Activated naive CD8-positive, alpha-beta T cell treated with anti-CD3 and anti-CD28 coated beads for 36 hours (primary cell): ENCODE measurements around the gene BAAT. TPM values are rescaled to one million over a fixed set of nuclear protein-coding genes. Genes with fewer than 3 reads are reported as not detected.

Experiments used
- DNase-seq: peaks from one replicate; pipeline ENCODE4 v3.0.0; 2021
- H3K27ac Mint-ChIP-seq: one replicate; pipeline ENCODE4 v1.8.0; 2022; ENCODE audit warnings: mild to moderate bottlenecking, moderate library complexity, mixed read lengths
- H3K27me3 Mint-ChIP-seq: one replicate; pipeline ENCODE4 v1.8.0; 2022; ENCODE audit warnings: mild to moderate bottlenecking, mixed read lengths
- H3K36me3 Mint-ChIP-seq: one replicate; pipeline ENCODE4 v1.8.0; 2021; ENCODE audit warnings: mild to moderate bottlenecking, mixed read lengths
- H3K4me1 Mint-ChIP-seq: one replicate; pipeline ENCODE4 v1.8.0; 2021; ENCODE audit warnings: mixed read lengths
- H3K4me3 Mint-ChIP-seq: one replicate; pipeline ENCODE4 v1.8.0; 2022; ENCODE audit warnings: mild to moderate bottlenecking, moderate library complexity, mixed read lengths
- H3K9me3 Mint-ChIP-seq: one replicate; pipeline ENCODE4 v1.8.0; 2022; ENCODE audit warnings: mixed read lengths
- total RNA-seq, 2 experiments: library from RNA; stranded (reverse); gene quantifications; one replicate each; pipeline ENCODE4 v1.2.3, GENCODE V29; 2021

Gene BAAT
- total RNA-seq, 2 experiments from 2014 or later, result 0.06 to 0.10 TPM

DNA sequence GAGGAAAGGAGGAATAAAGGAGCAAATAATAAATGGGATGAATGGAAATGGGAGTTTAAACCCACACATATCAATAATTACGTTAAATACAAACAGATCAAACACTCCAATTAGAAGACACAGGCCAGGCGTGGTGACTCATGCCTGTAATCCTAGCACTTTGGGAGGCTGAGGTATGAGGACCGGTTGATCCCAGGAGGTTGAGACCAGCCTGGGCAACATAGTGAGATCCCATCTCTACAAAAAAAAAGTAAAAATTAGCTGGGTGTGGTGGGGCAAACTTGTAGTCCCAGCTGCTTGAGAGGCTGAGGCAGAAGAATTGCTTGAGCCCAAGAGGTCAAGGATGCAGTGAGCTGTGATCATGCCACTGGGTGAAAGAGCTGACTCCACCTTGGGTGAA lies 3.7 kb downstream of the BAAT start:
- Mint-ChIP-seq H3K4me3 (no peak overlapping the region), H3K36me3 (peaks cover 18% of the 10 kb centered on the region), H3K9me3 (peaks cover 14% of the 10 kb centered on the region), H3K27ac (no peak overlapping the region), H3K4me1 (no peaks in the 10 kb centered on the region), H3K27me3 (peaks cover under 1% of the 10 kb centered on the region)
- DNase-seq, result no peak

- no peak for DNase-seq
- Mint-ChIP-seq H3K27me3 (peaks cover 4% of the 10 kb centered on the region), H3K9me3 (peaks cover 9% of the 10 kb centered on the region), H3K4me1 (no peaks in the 10 kb centered on the region), H3K27ac (no peak overlapping the region), H3K36me3 (peaks cover 10% of the 10 kb centered on the region), H3K4me3 (no peak overlapping the region)
Measured at GRCh38 chr9:101380295-101380694, 4.5 kb downstream of the BAAT start.

DNA sequence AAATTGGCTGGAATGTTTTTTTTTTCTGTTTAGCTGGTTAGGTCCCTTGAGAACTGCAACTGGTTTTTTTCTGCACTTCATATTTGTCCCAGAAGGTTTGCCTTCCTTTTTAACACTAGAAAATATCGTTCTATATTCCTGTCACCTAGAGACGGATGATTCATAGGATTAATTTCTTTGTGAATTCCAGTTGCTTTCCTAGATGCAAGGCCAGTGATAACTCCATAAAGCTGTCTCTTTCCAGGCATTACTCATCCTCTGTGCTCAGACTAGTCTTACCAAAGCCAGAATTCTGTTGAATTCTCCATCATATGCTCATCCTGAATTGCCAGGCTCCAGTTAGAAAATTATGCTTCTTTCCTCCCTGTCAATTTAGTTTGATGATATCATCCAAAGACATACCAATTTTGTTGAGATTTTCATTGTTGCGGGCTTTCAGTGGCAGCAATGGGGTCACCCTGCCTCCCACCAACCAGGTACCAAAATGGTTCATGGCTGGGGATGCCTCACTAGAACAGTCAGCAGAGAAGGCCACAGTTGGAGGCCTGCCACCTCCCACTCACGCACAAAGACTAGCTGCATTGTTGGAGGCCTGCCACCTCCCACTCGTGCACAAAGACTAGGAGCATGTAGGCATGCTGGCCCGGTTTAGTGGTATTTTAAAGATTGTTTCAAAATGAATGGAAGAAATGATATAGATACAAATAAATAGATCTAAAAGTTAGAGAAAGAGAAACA lies 8.5 kb downstream of the BAAT start:
- Mint-ChIP-seq H3K4me3 (no peak overlapping the region), H3K4me1 (no peaks in the 10 kb centered on the region), H3K27me3 (peaks cover 4% of the 10 kb centered on the region), H3K36me3 (peaks cover 3% of the 10 kb centered on the region), H3K27ac (no peak overlapping the region), H3K9me3 (peaks cover 2% of the 10 kb centered on the region)
- DNase-seq, result no peak

GRCh38 chr9:101375546-101375945 lies 9.3 kb downstream of the BAAT start:
- no peak for DNase-seq
- H3K27ac Mint-ChIP-seq, result no peak overlapping the region
- H3K4me1 Mint-ChIP-seq, result no peaks in the 10 kb centered on the region
- H3K27me3 Mint-ChIP-seq, result peaks cover 4% of the 10 kb centered on the region
- H3K36me3 Mint-ChIP-seq, result no peaks in the 10 kb centered on the region
- H3K9me3 Mint-ChIP-seq, result peaks cover 2% of the 10 kb centered on the region
- no peak overlapping the region for H3K4me3 Mint-ChIP-seq

- Mint-ChIP-seq H3K4me3 (no peak overlapping the region), H3K9me3 (no peaks in the 10 kb centered on the region), H3K36me3 (no peaks in the 10 kb centered on the region), H3K27ac (no peak overlapping the region), H3K4me1 (no peaks in the 10 kb centered on the region), H3K27me3 (peaks cover 7% of the 10 kb centered on the region)
- DNase-seq, result no peak
Measured at GRCh38 chr9:101372327-101373118, 12.3 kb downstream of the BAAT start.

DNA sequence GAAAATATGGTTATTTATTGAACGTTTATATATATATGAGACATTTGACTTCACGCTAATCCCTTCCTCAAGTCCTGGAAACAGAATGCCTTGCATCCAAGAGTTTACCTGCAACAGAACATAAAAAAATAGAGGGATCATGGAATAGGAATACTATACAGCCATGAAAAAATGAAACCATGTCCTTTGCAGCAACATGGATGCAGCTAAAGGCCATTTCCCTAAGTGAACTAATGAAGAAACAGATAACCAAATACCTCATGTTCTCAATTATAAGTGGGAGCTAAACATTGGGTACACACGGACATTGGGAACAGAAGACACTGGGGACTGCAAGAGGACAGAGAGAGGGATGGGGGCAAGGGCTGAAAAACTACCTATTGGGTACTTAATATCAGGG lies 13.0 kb downstream of the BAAT start:
- H3K9me3 Mint-ChIP-seq, result no peaks in the 10 kb centered on the region
- no peak for DNase-seq
- H3K36me3 Mint-ChIP-seq, result no peaks in the 10 kb centered on the region
- no peak overlapping the region for H3K27ac Mint-ChIP-seq
- peaks cover 13% of the 10 kb centered on the region for H3K27me3 Mint-ChIP-seq
- H3K4me3 Mint-ChIP-seq, result no peak overlapping the region
- H3K4me1 Mint-ChIP-seq, result no peaks in the 10 kb centered on the region

DNA sequence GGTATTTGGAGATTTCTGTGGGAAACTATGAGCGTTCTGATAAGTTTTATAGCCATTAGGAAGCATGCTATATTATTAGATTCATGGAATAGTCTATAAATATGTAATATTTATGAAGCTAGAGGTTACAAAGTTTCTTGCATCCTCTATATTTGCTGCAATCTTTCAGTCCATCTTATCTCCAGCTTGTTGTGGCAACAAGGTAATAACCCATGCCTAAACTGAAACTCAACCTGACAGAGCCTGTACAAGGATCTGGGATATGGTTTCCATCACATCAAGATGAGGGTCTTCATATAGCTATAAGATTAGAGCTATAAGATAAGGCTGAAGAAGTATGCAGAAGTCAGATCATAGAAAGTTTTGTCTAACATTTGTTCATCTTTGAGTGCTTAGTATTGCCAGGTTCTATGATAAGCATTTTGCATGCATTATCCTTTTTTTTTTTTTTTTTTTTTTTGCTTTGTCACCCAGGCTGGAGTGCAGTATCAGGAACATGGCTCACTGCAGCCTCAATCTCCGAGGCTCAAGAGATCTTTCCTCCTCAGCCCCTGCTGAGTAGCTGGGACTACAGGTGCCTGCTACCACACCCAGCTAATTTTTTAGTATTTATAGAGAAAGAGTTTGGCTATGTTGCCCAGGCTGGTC lies 14.8 kb downstream of the BAAT start:
- no peak for DNase-seq
- Mint-ChIP-seq H3K9me3 (no peaks in the 10 kb centered on the region), H3K27me3 (peaks cover 9% of the 10 kb centered on the region), H3K4me3 (no peak overlapping the region), H3K4me1 (no peaks in the 10 kb centered on the region), H3K27ac (no peak overlapping the region), H3K36me3 (no peaks in the 10 kb centered on the region)

- peaks cover 9% of the 10 kb centered on the region for H3K27me3 Mint-ChIP-seq
- H3K9me3 Mint-ChIP-seq, result no peaks in the 10 kb centered on the region
- DNase-seq, result no peak
- no peak overlapping the region for H3K4me3 Mint-ChIP-seq
- no peaks in the 10 kb centered on the region for H3K4me1 Mint-ChIP-seq
- no peaks in the 10 kb centered on the region for H3K36me3 Mint-ChIP-seq
- no peak overlapping the region for H3K27ac Mint-ChIP-seq
Measured at GRCh38 chr9:101369286-101369685, 15.5 kb downstream of the BAAT start.

DNA sequence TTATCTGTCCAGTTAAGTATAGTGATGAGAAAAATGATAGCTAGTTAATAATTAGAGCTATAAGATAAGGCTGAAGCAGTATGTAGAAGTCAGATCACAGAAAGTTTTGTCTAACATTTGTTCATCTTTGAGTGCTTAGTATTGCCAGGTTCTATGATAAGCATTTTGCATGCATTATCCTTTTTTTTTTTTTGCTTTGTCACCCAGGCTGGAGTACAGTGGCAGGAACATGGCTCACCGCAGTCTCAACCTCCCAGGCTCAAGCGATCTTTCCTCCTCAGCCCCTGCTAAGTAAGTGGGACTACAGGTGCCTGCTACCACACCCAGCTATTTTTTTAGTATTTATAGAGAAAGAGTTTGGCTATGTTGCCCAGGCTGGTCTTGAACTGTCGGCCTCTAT lies 17.5 kb downstream of the BAAT start:
- DNase-seq, result no peak
- Mint-ChIP-seq H3K27ac (no peak overlapping the region), H3K4me1 (no peaks in the 10 kb centered on the region), H3K4me3 (no peak overlapping the region), H3K36me3 (no peaks in the 10 kb centered on the region), H3K27me3 (peaks cover 12% of the 10 kb centered on the region), H3K9me3 (no peaks in the 10 kb centered on the region)

GRCh38 chr9:101366038-101366756 lies 18.6 kb downstream of the BAAT start:
- no peaks in the 10 kb centered on the region for H3K36me3 Mint-ChIP-seq
- no peak overlapping the region for H3K4me3 Mint-ChIP-seq
- no peak overlapping the region for H3K27ac Mint-ChIP-seq
- H3K4me1 Mint-ChIP-seq, result no peaks in the 10 kb centered on the region
- no peak for DNase-seq
- H3K9me3 Mint-ChIP-seq, result no peaks in the 10 kb centered on the region
- peaks cover 12% of the 10 kb centered on the region for H3K27me3 Mint-ChIP-seq

GRCh38 chr9:101365181-101365580 lies 19.6 kb downstream of the BAAT start:
- H3K9me3 Mint-ChIP-seq, result no peaks in the 10 kb centered on the region
- H3K36me3 Mint-ChIP-seq, result no peaks in the 10 kb centered on the region
- no peak for DNase-seq
- H3K27ac Mint-ChIP-seq, result no peak overlapping the region
- H3K4me1 Mint-ChIP-seq, result no peaks in the 10 kb centered on the region
- H3K4me3 Mint-ChIP-seq, result no peak overlapping the region
- peaks cover 12% of the 10 kb centered on the region for H3K27me3 Mint-ChIP-seq

DNA sequence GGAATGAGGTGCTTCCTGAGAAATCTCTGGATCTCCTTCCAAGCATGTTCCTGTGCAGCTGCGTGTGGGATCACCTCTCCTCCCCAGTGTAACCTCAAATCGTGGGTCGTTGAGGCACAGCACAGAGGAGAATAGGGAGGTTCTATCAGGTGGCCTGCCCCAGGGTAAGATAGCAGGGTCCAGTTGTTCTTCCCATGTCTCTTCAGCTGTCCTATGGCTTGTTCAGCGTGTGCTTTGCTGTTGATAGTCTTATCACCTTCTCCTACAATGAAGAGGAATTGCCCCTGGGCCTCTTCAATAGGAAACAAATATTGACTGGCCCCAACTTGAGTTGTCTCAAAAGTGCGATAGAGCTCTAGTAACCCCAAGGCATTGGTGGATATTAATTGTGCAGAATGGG lies 22.4 kb downstream of the BAAT start:
- Mint-ChIP-seq H3K36me3 (no peaks in the 10 kb centered on the region), H3K27me3 (peaks cover 8% of the 10 kb centered on the region), H3K27ac (no peak overlapping the region), H3K4me1 (no peaks in the 10 kb centered on the region), H3K4me3 (no peak overlapping the region), H3K9me3 (peaks cover under 1% of the 10 kb centered on the region)
- no peak for DNase-seq

- Mint-ChIP-seq H3K4me1 (no peaks in the 10 kb centered on the region), H3K4me3 (no peak overlapping the region), H3K9me3 (peaks cover 2% of the 10 kb centered on the region), H3K36me3 (no peaks in the 10 kb centered on the region), H3K27me3 (peaks cover 3% of the 10 kb centered on the region), H3K27ac (no peak overlapping the region)
- DNase-seq, result no peak
Measured at GRCh38 chr9:101360647-101361046, 24.2 kb downstream of the BAAT start.

DNA sequence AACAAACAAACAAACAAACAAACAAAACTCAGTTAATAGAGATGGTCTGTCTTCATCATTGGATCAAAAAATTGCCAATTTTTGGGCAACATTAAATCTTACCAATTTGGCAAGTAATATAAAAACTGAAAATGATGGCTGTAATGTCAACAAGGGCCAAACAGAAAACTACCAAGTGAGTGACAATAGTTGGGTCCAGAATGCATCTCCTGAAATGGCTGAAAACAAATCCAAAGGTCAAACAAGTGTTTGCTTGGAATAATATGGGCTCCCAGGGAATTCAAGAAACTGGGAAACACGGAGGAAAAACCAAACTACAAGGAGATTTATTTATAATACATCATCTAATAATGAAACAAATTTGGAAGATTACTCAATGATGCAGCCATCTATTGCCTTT lies 25.1 kb downstream of the BAAT start:
- Mint-ChIP-seq H3K27me3 (peaks cover 3% of the 10 kb centered on the region), H3K27ac (no peak overlapping the region), H3K9me3 (peaks cover 2% of the 10 kb centered on the region), H3K36me3 (no peaks in the 10 kb centered on the region), H3K4me1 (no peaks in the 10 kb centered on the region), H3K4me3 (no peak overlapping the region)
- no peak for DNase-seq

- Mint-ChIP-seq H3K36me3 (no peaks in the 10 kb centered on the region), H3K27ac (no peak overlapping the region), H3K4me1 (no peaks in the 10 kb centered on the region), H3K27me3 (peaks cover 5% of the 10 kb centered on the region), H3K9me3 (peaks cover 2% of the 10 kb centered on the region), H3K4me3 (no peak overlapping the region)
- DNase-seq, result no peak
Measured at GRCh38 chr9:101356619-101357018, 28.2 kb downstream of the BAAT start.
